OCI-LY7 (cell line): Measurements from ENCODE around the gene PRR12. TPM values are rescaled to one million over a fixed set of nuclear protein-coding genes. Genes with fewer than 3 reads are reported as not detected.

Experiments
- BruUV-seq: library from RNA; stranded (reverse); fragments of 400-500 nt; replicated peaks from 2 replicates; lab custom pipeline; 2021; lab: Mats Ljungman, UMichigan
- CTCF ChIA-PET: fragments of 300-600 bp; sonication (Branson Sonifier 250); formaldehyde crosslinking; loops from one replicate; lab custom pipeline; 2022; ENCODE audit warnings: antibody characterized with exemption; ENCODE audit not compliant: unreplicated experiment; lab: Charles Lee
- POLR2A ChIA-PET: fragments of 300-600 bp; sonication (Branson Sonifier 250); formaldehyde crosslinking; loops from one replicate; lab custom pipeline; 2022; ENCODE audit warnings: antibody characterized with exemption; lab: Charles Lee
- DNase-seq: peaks from one replicate; pipeline ENCODE4 v3.0.0-alpha.2; 2015; ENCODE audit warnings: low spot score
- H2AFZ ChIP-seq: fragments of 200-600 bp; sonication (generic), shearing (Covaris generic); 2 replicates; pipeline ENCODE4 v1.6.1; 2014; ENCODE audit warnings: mild to moderate bottlenecking, antibody characterized with exemption, low read length, moderate library complexity
- H3K27ac ChIP-seq: fragments of 200-600 bp; sonication (generic); 2 replicates; pipeline ENCODE4 v1.5.1; 2014; ENCODE audit warnings: mixed run types, low read depth, mild to moderate bottlenecking, moderate library complexity, low read length, inconsistent platforms; ENCODE audit not compliant: poor library complexity, severe bottlenecking
- H3K36me3 ChIP-seq: fragments of 200-600 bp; sonication (generic); 2 replicates; pipeline ENCODE4 v1.6.1; 2014; ENCODE audit warnings: mild to moderate bottlenecking, antibody characterized with exemption, low read length, moderate library complexity, mixed read lengths; ENCODE audit not compliant: insufficient read depth
- H3K4me1 ChIP-seq: fragments of 200-600 bp; sonication (generic); 2 replicates; pipeline ENCODE4 v1.5.1; 2014; ENCODE audit warnings: mild to moderate bottlenecking, low read length; ENCODE audit not compliant: insufficient read depth, poor library complexity, severe bottlenecking
- H3K4me2 ChIP-seq: fragments of 200-600 bp; sonication (generic); 2 replicates; pipeline ENCODE4 v1.6.1; 2014; ENCODE audit warnings: mild to moderate bottlenecking, low read length
- H3K4me3 ChIP-seq: fragments of 200-600 bp; sonication (generic); 2 replicates; pipeline ENCODE4 v1.5.1; 2014; ENCODE audit warnings: mild to moderate bottlenecking, low read depth, low read length; ENCODE audit not compliant: poor library complexity, severe bottlenecking
- H3K79me2 ChIP-seq: fragments of 200-600 bp; sonication (generic); 2 replicates; pipeline ENCODE4 v1.6.1; 2016; ENCODE audit warnings: low read depth, mild to moderate bottlenecking, low read length, moderate library complexity, mixed read lengths; ENCODE audit not compliant: insufficient read depth
- H3K9me2 ChIP-seq: fragments of 200-600 bp; sonication (generic); 2 replicates; pipeline ENCODE4 v1.6.1; 2016; ENCODE audit warnings: mild to moderate bottlenecking, low read length, mixed read lengths; ENCODE audit not compliant: insufficient read depth
- H3K9me3 ChIP-seq: fragments of 200-600 bp; sonication (generic); 2 replicates; pipeline ENCODE4 v1.6.1; 2014; ENCODE audit warnings: mild to moderate bottlenecking, mixed run types, low read length, mixed read lengths
- H4K20me1 ChIP-seq: fragments of 200-600 bp; sonication (generic); 2 replicates; pipeline ENCODE4 v1.6.1; 2014; ENCODE audit warnings: mild to moderate bottlenecking, antibody characterized with exemption, low read length, moderate library complexity, mixed read lengths; ENCODE audit not compliant: insufficient read depth
- CTCF ChIP-seq: fragments of 200-600 bp; sonication (generic); conservative IDR thresholded peaks from 2 replicates; pipeline ENCODE4 v1.5.1; 2014; ENCODE audit warnings: mild to moderate bottlenecking, antibody characterized with exemption, low read length, moderate library complexity, mixed read lengths
- EZH2phosphoT487 ChIP-seq: fragments of 200-600 bp; sonication (generic); IDR thresholded peaks from 2 replicates; pipeline ENCODE4 v1.6.1; 2018; ENCODE audit warnings: low read depth, borderline replicate concordance, mild to moderate bottlenecking, mixed run types, antibody characterized with exemption, low read length, moderate library complexity, mixed read lengths
- intact Hi-C: fragments of 100-400 bp; cut with micrococcal nuclease; formaldehyde crosslinking; loops from one replicate; pipeline ENCODE4 v1.10.0; 2022; ENCODE audit not compliant: unreplicated experiment
- total RNA-seq, 2 experiments: library from RNA; depleted of rRNA in 1 of 2; stranded (reverse); fragments of >200 nt in 1 of 2; shearing (Covaris generic) in 1 of 2; gene quantifications; 2 replicates each; pipeline ENCODE4 v1.2.3, GENCODE V29; 2014 to 2022

The PRR12 gene
- total RNA-seq, 2 experiments from 2014 or later = 6.5 to 32.8 TPM

- ChIA-PET CTCF (no interaction called here), POLR2A (interaction anchor here (0.7 kb wide), 1 partner anchor 45 kb away, joined by 3 read pairs; no protein-coding TSS in a partner anchor)
- Histone ChIP-seq H3K36me3 (peaks cover 71% of the 10 kb centered on the region), H3K4me3 (no peak overlapping the region), H3K79me2 (peaks cover 25% of the 10 kb centered on the region), H3K4me2 (no peak overlapping the region), H3K4me1 (peaks cover 8% of the 10 kb centered on the region), H3K9me2 (no peaks in the 10 kb centered on the region), H3K27ac (no peak overlapping the region), H3K9me3 (no peaks in the 10 kb centered on the region), H4K20me1 (peaks cover 8% of the 10 kb centered on the region; the same call in 1 of the 2 replicates), H2AFZ (no peak overlapping the region)
- no peak for DNase-seq
- intact Hi-C loops = no loop called here
- no peak for TF ChIP-seq CTCF
- TF ChIP-seq EZH2phosphoT487 = no peak
- no TSS peak for BruUV-seq
Measured at GRCh38 chr19:49595819-49596404, 4.9 kb downstream of the PRR12 start.

DNA sequence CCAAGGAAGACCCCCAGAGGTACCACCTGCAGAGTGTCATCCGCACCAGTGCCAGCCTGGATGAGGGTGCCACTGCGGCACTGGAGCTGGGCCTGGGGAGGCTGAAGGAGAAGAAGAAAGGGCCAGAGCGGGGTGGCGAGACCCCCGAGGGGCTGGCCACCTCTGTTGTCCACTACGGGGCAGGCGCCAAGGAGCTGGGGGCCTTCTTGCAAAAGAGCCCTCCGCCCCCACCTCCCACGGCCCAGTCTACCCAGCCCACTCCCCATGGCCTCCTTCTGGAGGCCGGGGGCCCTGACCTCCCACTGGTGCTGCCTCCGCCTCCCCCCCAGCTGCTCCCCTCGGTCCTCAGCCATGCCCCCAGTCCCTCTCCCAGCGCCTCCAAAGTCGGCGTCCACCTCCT, 5.4 kb downstream of the PRR12 start:
- no peak for DNase-seq
- no TSS peak for BruUV-seq
- Histone ChIP-seq H3K4me3 (no peak overlapping the region), H3K36me3 (peaks cover 76% of the 10 kb centered on the region), H4K20me1 (peaks cover 8% of the 10 kb centered on the region; the same call in 1 of the 2 replicates), H3K9me2 (no peaks in the 10 kb centered on the region), H3K4me1 (peaks cover 8% of the 10 kb centered on the region), H3K27ac (no peak overlapping the region), H3K79me2 (peaks cover 25% of the 10 kb centered on the region), H2AFZ (no peak overlapping the region), H3K9me3 (no peaks in the 10 kb centered on the region), H3K4me2 (no peak overlapping the region)
- CTCF ChIA-PET = no interaction called here
- TF ChIP-seq EZH2phosphoT487 (no peak), CTCF (no peak)
- POLR2A ChIA-PET = interaction anchor here (0.7 kb wide), 1 partner anchor 44 kb away, joined by 3 read pairs; no protein-coding TSS in a partner anchor
- intact Hi-C loops = no loop called here
